Measurements from ENCODE around the gene PXMP4. TPM values are rescaled to one million over a fixed set of nuclear protein-coding genes. Genes with fewer than 3 reads are reported as not detected.

Gene PXMP4
- total and polyA plus RNA-seq, 9 of the 15 experiments (the other 6 are each of a cell fraction or from before 2014, with no cell fraction given) = 4.8 to 29.1 (median 6.8) TPM

DNA sequence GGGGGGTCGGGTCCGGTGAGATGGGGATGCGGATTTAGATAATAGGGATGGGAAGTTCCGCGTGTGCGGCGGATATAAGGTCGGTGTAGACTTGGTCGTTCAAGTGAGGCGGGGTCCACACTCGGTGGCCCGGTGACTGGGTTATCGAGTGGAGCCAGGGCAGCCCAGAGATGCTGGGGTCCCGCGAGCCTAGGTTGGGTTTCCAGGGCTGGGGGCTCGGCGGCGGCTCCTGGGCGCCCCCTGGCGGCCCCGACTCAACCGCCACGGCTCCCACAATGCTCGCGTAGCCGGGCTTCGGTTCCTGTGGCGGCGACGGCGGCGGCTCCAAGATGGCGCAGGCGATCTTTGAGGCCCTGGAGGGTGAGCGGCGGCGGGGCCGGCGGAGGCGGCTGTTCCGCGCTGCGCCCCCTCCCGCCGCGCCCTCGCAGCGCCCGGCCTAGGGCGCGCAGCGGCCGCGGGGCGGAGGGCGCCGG lies 11.6 kb upstream of the PXMP4 start, which contains the start of gene ZNF341 (continued):
- TF ChIP-seq CXXC5 (CRISPR knock-in tag; IDR thresholded peaks at IDR 0.05) (peak; percentile 97), TBL1XR1 (IDR thresholded peaks at IDR 0.05; ENCODE audit: low read length in 2 of 2) (0 out of 4 replicates have a peak, but pooled peaks of 1 of the 2 experiments have one; percentile 3), CREB1 (IDR thresholded peaks at IDR 0.05) (no peak), CREB1 (CRISPR knock-in tag; IDR thresholded peaks at IDR 0.05) (peak; percentile 36; the same call in 1 of the 2 replicates), ARID2 (IDR thresholded peaks at IDR 0.05) (peak; percentile 45; the same call in 1 of the 2 replicates), CBX3 (IDR thresholded peaks at IDR 0.05; ENCODE audit: borderline replicate concordance in 1 of 2, low read length in 2 of 2) (peak in 1 of 2 experiments; percentile 6; a peak in 1 of 3 replicates), ZNF780A (CRISPR knock-in tag; IDR thresholded peaks at IDR 0.05) (no peak), GMEB1 (CRISPR knock-in tag; IDR thresholded peaks at IDR 0.05) (peak; percentile 91), SMAD4 (CRISPR knock-in tag; conservative IDR thresholded peaks at IDR 0.05) (peak; percentile 98), ASH1L (IDR thresholded peaks at IDR 0.05; ENCODE audit: borderline replicate concordance, low read depth, partially characterized antibody) (no peak), ZNF12 (CRISPR knock-in tag; IDR thresholded peaks at IDR 0.05) (no peak; the same call in 1 of the 2 replicates), ZNF551 (CRISPR knock-in tag; IDR thresholded peaks at IDR 0.05) (no peak), ZKSCAN8 (CRISPR knock-in tag; IDR thresholded peaks at IDR 0.05) (no peak), ZNF589 (CRISPR knock-in tag; IDR thresholded peaks at IDR 0.05; ENCODE audit: low read depth) (peak; percentile 27; the same call in 1 of the 2 replicates), ZNF24 (IDR thresholded peaks at IDR 0.05) (peak; percentile 19; the same call in 1 of the 2 replicates), CHAMP1 (IDR thresholded peaks at IDR 0.05) (0 out of 2 replicates have a peak, but pooled peaks have one; percentile 32)
- TF ChIP-seq, protein P1, sequence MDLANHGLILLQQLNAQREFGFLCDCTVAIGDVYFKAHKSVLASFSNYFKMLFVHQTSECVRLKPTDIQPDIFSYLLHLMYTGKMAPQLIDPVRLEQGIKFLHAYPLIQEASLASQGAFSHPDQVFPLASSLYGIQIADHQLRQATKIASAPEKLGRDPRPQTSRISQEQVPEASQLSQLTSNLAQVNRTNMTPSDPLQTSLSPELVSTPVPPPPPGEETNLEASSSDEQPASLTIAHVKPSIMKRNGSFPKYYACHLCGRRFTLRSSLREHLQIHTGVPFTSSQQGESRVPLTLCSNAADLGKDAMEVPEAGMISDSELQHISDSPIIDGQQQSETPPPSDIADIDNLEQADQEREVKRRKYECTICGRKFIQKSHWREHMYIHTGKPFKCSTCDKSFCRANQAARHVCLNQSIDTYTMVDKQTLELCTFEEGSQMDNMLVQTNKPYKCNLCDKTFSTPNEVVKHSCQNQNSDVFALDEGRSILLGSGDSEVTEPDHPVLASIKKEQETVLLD (IDR thresholded peaks at IDR 0.05) = 0 out of 2 replicates have a peak, but pooled peaks have one; percentile 42
- TF ChIP-seq, protein P2, sequence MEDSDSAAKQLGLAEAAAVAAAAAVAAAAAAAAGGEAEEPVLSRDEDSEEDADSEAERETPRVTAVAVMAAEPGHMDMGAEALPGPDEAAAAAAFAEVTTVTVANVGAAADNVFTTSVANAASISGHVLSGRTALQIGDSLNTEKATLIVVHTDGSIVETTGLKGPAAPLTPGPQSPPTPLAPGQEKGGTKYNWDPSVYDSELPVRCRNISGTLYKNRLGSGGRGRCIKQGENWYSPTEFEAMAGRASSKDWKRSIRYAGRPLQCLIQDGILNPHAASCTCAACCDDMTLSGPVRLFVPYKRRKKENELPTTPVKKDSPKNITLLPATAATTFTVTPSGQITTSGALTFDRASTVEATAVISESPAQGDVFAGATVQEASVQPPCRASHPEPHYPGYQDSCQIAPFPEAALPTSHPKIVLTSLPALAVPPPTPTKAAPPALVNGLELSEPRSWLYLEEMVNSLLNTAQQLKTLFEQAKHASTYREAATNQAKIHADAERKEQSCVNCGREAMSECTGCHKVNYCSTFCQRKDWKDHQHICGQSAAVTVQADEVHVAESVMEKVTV (CRISPR knock-in tag; IDR thresholded peaks at IDR 0.05) = peak; percentile 79
- TF ChIP-seq, protein P3, sequence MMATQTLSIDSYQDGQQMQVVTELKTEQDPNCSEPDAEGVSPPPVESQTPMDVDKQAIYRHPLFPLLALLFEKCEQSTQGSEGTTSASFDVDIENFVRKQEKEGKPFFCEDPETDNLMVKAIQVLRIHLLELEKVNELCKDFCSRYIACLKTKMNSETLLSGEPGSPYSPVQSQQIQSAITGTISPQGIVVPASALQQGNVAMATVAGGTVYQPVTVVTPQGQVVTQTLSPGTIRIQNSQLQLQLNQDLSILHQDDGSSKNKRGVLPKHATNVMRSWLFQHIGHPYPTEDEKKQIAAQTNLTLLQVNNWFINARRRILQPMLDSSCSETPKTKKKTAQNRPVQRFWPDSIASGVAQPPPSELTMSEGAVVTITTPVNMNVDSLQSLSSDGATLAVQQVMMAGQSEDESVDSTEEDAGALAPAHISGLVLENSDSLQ (IDR thresholded peaks at IDR 0.05) = no peak
